Sigmoid colon (tissue), 4 donors: Measurements from ENCODE around the gene RASSF1.

ENCODE experiments used
- EP300 ChIP-seq, 4 donors: sonication (generic); formaldehyde crosslinking; IDR thresholded peaks; one replicate each; pipeline ENCODE4 v1.6.1; 2017; ENCODE audit warnings: antibody characterized with exemption in 4 of 4
- POLR2A ChIP-seq, 2 donors: fragments of 450-650 bp; IDR thresholded peaks; one replicate each; pipeline ENCODE4 v1.6.1; 2016; ENCODE audit warnings: antibody characterized with exemption in 2 of 2, mild to moderate bottlenecking in 2 of 2, moderate library complexity in 2 of 2
- POLR2AphosphoS5 ChIP-seq, 4 donors: sonication (generic); formaldehyde crosslinking; IDR thresholded peaks; one replicate each; pipeline ENCODE4 v1.6.1; 2017; ENCODE audit warnings: antibody characterized with exemption in 4 of 4
- TF ChIP-seq, protein P1 (sequence below), 4 experiments: fragments of 450-650 bp in 3 of 4; fragments of 200-600 bp in 1 of 4; IDR thresholded peaks; one replicate each; pipeline ENCODE4 v1.5.1; 2016 to 2019; ENCODE audit warnings: antibody characterized with exemption in 4 of 4, mild to moderate bottlenecking in 3 of 4, moderate library complexity in 2 of 4

DNA sequence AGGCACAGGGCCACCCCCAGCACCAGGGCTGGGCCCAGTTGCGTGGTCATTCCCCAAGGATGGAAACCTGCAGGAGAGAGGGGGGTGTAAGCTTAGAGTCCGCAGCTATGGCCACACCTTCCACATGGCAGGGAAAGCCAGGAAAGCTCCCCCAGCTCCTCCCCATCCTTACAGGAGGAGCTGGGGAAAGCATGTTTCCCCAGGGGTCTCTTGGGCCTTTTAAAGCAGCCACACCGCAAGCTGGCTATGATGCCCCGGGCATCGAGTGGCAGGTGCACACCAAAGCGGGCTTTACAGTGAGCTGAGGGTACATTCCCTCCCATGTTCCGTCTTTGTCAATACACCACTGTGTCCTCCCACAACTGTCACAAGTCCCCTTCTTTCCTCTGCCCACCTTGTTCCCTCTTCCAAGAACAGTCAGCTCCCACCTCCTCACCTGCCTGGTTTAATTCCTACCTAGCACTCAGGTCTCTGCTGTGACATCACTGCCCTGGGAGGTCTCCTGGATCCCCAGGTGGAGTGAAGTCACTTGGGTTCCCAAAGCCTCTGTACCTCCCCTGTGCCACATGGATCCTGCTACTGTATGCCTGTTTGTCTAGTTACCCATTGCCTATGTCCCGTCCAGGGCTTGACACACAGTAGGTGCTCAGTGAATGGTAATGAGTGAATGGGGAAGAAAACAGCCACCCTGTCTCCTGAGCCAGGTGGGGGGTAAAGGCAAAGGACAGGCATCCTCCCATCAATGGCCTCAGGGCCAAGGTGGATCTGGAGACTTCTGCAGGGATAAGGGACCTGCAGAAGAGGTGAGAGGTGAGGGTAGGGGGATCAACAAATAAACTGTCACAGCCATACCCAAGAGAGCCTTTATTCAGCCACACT lies 44.8 kb downstream of the RASSF1 start:
- TF ChIP-seq POLR2AphosphoS5 (IDR thresholded peaks at IDR 0.05): no peak
- TF ChIP-seq EP300 (IDR thresholded peaks at IDR 0.05): no peak
- TF ChIP-seq, protein P1, sequence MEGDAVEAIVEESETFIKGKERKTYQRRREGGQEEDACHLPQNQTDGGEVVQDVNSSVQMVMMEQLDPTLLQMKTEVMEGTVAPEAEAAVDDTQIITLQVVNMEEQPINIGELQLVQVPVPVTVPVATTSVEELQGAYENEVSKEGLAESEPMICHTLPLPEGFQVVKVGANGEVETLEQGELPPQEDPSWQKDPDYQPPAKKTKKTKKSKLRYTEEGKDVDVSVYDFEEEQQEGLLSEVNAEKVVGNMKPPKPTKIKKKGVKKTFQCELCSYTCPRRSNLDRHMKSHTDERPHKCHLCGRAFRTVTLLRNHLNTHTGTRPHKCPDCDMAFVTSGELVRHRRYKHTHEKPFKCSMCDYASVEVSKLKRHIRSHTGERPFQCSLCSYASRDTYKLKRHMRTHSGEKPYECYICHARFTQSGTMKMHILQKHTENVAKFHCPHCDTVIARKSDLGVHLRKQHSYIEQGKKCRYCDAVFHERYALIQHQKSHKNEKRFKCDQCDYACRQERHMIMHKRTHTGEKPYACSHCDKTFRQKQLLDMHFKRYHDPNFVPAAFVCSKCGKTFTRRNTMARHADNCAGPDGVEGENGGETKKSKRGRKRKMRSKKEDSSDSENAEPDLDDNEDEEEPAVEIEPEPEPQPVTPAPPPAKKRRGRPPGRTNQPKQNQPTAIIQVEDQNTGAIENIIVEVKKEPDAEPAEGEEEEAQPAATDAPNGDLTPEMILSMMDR (IDR thresholded peaks at IDR 0.05): no peak
- no peak for TF ChIP-seq POLR2A (IDR thresholded peaks at IDR 0.05)
